VCaP (cell line): ENCODE results near the gene DIMT1.

Source experiments
- H3K27ac ChIP-seq: fragments of 450-650 bp; 2 replicates; pipeline ENCODE4 v1.5.1; 2017
- TF ChIP-seq, protein P1 (sequence below): fragments of 450-650 bp; conservative IDR thresholded peaks from 2 replicates; pipeline ENCODE4 v1.5.1; 2017; ENCODE audit warnings: mild to moderate bottlenecking, moderate library complexity

DIMT1 gene

DNA sequence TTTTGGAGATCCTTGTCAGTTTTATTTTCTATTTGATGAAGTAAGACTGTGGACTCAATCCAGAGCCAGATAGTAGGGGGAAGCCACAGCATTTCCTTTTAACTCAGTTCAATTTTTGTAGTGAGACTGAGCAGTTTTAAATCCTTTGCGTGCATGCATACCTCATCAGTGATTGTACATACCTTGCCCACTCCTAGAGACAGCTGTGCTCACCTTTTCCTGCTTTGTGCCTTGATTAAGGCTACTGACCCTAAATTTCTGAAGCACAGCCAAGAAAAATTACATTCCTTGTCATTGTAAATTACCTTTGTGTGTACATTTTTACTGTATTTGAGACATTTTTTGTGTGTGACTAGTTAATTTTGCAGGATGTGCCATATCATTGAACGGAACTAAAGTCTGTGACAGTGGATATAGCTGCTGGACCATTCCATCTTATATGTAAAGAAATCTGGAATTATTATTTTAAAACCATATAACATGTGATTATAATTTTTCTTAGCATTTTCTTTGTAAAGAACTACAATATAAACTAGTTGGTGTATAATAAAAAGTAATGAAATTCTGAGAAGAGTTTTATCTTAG is 17.8 kb downstream of the DIMT1 start:
- TF ChIP-seq, protein P1, sequence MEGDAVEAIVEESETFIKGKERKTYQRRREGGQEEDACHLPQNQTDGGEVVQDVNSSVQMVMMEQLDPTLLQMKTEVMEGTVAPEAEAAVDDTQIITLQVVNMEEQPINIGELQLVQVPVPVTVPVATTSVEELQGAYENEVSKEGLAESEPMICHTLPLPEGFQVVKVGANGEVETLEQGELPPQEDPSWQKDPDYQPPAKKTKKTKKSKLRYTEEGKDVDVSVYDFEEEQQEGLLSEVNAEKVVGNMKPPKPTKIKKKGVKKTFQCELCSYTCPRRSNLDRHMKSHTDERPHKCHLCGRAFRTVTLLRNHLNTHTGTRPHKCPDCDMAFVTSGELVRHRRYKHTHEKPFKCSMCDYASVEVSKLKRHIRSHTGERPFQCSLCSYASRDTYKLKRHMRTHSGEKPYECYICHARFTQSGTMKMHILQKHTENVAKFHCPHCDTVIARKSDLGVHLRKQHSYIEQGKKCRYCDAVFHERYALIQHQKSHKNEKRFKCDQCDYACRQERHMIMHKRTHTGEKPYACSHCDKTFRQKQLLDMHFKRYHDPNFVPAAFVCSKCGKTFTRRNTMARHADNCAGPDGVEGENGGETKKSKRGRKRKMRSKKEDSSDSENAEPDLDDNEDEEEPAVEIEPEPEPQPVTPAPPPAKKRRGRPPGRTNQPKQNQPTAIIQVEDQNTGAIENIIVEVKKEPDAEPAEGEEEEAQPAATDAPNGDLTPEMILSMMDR = no peak
- H3K27ac ChIP-seq = no peak overlapping the region

DNA sequence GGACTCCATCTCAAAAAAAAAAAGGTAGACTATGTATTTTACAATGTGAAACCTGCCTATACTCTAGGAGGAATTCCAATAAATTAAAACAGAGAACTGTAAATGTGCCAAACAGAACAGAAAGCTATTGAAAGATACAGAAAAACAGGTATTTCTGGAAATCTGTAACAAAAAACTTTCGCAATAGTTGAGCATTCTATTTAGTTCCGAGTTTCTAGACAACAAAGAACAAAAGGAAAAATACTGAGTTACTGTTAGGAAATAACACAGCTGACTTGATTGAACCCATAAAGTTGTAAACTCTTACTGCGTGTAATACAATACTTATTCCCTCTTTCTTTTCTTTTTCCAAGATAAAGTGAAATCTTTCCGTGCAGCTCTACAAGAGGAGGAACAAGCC is 18.6 kb downstream of the DIMT1 start:
- TF ChIP-seq, protein P1 = no peak
- no peak overlapping the region for H3K27ac ChIP-seq

DNA sequence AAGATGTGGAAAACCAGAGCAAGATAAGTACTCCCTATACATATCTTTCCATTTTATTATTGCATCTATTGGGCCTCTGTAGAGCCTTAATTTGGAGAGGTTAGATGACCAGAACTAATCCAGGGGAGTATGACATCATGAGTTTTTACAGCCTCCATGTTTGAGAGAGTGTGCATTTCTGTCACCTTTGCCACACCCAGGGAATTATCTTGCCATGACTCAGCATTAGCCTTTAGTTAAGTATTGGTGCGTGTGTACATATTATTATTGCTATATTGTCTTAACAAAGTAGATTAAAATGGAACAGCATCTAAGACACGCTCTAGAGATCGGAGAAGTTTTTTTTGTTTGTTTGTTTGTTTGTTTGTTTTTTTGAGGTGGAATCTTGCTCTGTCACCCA is 27.6 kb downstream of the DIMT1 start:
- TF ChIP-seq, protein P1 = no peak
- H3K27ac ChIP-seq = no peak overlapping the region

DNA sequence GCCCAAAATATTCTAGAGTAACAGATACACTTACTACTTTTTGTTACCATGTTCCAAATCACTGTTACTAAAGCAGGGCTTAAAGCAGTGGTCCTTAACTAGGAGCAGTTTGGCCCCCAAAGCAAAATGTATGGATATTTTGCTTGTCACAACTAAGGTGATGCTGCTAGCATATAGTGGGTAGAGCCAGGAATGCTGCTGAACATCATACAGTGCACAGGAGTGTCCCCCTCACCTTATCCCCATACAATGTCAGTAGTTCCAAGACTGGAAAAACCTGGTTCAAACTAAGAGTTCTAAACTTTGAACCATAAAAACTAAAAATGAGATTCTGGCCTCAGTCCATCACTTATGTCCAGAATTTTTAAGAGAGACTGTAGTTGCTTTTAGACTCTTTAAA is 28.1 kb downstream of the DIMT1 start:
- H3K27ac ChIP-seq = no peak overlapping the region
- TF ChIP-seq, protein P1 = no peak

DNA sequence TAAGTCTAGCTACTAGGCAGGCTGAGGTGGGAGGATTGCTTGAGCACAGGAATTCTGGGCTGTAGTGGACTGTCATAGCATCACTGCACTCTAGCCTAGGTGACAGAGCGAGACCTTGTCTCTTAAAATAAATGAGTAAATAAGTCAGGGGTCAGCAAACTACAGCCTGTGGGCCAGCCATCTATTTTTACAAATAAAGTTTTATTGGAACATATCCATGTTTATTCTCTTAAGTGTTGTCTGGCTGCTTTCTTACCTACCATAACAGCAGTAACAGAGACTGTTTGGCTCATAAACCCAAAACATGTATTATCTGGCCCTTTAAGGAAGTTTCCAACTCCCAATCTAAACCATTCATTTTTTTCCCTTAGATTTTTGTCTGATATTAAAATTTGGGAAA is 29.6 kb downstream of the DIMT1 start:
- H3K27ac ChIP-seq = no peak overlapping the region
- TF ChIP-seq, protein P1 = no peak

DNA sequence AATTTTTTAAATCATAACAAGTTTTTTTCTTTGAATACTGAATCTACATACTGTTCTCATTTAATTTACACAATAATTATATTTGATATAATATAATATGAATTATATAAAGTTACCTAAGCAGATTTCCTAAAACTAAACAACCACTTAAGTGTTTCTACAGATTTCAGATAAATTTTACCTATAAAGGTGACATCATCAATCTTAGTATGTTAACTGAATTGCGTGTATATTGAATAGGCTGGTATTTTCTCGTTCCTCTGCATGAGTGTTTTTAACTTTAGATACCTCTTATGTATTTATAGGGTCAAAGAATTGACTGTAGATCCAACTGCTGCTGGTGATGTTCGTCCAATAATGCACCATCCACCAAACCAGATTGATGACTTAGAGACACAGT is 30.3 kb downstream of the DIMT1 start:
- TF ChIP-seq, protein P1 = no peak
- H3K27ac ChIP-seq = no peak overlapping the region

DNA sequence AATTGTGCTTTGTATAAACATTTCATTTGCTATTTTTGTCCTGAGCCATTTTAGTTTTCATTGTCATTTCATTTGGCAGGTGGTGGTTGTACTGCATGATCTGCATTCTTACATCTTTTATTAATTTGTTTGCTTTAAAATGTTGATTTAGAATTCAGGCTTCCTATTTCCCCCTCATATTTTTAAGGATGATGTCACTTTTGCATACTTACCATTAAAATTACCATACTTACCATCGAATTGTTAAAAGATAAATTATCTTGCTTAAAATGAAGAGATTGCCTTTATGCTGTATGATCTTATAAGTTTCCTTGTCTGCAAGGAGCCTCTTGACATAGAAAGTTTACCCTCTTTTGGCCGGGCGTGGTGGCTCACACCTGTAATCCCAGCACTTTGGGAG is 31.1 kb downstream of the DIMT1 start:
- H3K27ac ChIP-seq = no peak overlapping the region
- TF ChIP-seq, protein P1 = no peak
